Middle frontal gyrus (tissue), 1 donor: ENCODE measurements around the gene DENND1A.

ENCODE experiments used
- DNase-seq: peaks from one replicate; pipeline ENCODE4 v3.0.0-alpha.2; 2015; ENCODE audit warnings: low spot score; ENCODE audit errors: extremely low spot score

DENND1A gene

DNA sequence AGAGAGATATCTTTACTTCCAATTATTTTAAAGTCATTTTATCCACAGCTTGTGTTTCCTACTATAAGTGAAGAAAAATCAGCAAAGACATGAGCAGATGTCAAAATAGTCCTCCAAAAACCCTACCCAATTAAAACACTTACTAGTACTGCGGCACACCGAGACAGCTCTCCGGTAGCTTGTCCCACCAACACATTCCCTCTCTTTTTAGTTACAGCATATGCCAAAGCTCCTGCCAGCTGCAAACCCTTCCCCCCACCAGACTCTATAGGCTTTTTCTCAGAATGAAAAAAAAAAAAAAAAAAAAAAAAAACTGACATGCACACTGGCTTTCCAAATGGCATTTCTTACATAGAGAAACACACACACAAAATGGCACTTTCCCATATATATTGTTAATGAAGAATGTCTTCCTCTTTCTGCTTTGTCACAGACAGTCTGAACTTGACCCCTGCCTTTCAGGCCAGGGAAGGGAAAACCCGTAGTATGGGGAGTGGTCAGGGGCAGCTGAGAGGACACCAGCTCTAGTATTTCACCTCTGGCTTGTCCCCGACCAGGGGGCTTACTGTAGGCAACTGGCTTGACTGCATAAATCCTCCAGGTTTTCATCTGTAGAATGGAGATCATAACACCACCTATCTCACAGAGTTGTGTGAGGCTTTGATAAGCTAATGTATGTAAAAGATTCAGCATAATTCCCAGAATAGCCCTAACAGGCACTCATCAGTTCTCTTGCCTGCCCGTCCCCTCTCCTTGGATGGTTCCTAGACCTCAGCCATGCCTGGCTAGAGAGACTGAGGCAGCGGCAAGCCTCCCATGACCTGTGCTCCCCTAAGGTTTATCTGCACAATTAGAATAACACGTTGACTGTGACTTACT lies 340.3 kb downstream of the DENND1A start:
- DNase-seq, result no peak

DNA sequence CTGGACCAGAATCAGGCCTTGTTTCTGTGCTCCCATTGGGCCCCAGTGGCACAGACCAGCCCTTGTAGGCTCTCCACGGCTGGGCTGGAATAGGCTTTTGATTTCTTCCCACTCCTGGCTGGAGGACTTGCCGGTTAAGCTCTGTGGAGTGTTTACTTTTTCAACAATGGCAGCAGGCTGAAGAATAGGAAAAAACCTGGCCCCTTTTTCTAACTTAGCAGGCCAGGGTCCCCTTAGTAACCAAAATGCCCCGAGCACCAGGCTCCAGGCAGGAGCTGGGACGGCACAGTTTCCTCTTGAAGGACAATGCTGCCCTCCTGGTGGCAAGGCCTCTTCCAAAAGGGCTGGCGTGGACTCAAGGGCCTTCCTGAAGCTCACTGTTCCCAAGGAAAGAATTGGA lies 343.7 kb downstream of the DENND1A start:
- no peak for DNase-seq

DNA sequence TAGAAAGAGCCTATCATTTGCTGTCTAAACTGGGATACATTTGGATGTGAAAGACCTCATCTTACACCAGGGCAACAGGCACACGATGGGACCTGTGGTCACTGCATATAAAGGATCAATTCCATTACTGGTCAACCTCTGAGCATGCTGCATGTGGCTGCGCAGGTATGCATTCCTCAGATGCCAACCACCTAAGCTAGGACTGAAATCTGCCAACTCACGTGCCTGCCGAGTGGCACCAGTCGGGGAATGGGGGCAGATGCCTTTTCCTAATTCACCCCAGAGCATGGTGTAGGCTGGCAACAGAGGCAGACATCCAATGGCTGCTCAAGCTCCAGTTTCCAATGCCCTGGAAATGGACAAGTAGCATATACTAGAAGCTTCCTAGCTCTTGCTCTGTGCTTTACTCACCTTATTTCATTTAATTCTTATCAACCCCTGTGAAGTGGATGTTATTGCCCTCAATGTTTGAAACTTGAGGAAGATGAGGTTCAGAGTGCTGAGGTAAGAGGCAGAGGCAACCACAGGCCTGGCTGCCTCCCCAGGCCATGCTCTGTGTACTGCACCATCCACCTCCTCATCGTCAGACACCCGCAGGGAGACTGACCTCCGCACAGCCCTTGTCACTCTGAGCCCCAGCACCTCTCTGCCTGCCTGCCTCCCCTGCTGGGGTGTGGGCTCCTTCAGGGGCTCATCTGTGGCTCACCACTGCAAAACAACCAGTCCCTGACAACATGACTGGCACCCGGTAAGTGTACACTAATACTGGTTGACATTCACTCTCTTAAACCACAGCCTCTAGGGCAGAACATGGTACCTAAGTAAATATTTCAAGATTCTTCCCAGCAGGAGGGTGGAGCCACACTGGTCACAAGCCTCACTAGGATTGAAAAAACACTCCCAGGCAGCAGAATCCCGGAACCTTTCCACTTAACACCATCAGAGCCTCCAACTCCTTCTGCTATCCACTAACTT lies 345.4 kb downstream of the DENND1A start:
- DNase-seq, result no peak

DNA sequence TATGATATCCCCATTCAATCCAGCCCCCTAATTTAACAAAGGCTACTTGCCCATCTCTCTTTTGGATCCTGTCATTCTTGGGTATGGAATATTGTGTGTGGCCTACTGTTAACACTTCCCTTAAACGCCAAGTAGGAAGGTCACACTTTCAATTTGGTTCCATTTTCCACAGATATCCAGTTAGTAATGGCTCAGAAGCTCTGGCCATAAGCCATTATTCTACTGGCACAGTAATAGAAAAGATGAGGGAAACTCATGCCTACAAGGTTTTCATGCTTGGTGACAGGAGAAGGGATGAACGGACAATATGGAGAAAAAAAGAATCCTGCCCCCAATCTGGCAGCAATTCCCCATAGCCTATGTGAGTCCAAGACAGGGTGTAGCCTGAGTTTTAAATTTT lies 346.3 kb downstream of the DENND1A start:
- DNase-seq, result no peak

DNA sequence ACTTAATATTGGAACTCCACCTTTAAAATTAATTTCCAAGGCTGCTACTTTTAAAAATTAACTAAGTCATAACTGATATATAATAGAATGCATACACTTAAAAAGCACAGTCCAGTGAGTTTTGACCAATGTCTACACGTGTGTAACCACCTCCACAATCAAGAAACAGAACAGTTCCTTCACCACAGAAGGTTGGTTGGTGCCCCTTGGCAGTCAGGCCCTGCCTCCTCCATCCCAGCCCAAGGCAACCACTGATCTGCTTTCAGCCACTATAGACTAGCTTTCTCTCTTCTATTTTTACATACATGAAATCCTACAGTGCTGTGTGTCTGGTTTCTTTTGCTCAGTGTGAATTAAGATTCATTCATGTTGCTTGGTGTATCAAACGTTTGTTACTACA lies 358.7 kb downstream of the DENND1A start:
- no peak for DNase-seq

DNA sequence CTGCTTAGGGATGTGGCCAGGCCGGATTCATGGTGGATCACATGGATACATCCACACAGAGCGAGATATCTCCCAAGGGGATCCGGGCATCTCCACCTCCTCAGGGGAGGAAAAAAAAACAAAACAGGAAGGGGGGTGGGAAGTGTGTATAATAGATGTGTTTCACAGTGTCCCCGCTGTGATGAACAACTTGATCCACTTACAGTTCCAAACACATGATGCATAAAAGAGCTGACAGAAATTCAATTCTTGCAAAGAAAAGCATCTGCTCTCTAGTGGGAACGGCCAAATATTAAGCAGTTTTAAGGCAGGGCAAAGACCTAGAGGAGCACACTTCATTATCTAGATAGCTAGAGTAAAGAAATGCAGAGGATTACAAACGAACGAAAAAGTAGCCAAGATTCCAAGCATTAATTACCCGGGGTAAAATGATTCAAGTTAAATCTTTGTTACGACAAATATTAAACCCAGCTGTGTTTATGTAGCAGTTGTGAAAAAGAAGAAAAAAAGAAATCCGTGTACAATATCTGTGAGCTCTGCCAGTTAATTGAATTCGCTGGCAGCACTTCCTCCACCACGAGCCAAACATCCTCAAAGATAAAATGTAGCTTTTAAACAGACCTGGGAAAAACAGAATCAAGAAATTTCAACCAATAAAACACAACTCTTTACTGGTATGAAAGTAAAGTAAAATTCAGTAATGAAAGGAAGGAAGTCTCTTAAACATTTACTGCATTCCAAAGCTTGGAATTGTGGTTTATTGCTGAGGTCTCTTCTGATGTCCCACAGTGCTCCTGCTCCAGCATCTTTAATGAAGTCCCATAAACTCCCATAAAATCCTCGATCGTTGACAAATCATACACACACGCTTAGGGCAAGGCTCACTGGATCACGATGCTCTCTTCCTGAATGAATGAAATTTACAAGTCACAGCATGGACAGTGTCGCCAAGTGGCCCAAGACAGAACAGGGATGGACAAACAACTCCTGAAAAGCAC lies 360.9 kb downstream of the DENND1A start:
- DNase-seq, result no peak

DNA sequence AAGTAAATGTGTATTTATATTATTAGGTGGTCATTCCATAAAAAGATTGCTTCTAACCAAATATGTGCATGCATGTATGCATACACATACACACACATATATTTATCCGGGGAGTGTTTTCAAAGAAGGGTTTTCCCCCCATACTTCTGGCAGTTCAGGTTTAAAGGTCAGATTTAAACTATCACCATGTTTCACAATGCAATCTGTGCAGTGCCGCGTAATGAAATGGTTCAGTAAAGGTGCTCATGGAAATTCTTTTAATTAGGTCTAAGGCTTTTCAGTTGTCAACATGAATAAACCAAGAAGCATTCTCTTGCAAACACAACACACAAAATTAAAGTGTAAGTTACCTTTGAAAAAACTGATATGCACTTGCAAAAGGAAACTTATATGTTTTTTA lies 362.9 kb downstream of the DENND1A start:
- DNase-seq, result no peak

DNA sequence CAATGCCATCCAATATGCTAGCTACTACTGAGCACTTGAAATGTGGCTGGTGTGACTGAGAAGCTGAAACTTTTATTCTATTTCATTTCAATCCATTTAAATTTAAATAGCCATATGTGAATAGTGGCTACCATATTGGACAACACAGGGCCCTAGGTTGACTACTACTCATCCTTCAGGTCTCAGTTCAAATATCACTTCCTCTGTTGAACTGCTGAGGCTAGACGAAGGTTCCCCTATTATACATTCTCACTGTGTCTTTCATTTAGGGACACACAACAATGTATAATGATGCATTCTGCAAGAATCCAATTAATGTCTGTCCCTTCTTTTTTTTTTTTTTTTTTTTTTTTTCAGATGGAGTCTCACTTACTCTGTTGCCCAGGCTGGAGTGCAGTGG lies 365.3 kb downstream of the DENND1A start:
- DNase-seq, result no peak

DNA sequence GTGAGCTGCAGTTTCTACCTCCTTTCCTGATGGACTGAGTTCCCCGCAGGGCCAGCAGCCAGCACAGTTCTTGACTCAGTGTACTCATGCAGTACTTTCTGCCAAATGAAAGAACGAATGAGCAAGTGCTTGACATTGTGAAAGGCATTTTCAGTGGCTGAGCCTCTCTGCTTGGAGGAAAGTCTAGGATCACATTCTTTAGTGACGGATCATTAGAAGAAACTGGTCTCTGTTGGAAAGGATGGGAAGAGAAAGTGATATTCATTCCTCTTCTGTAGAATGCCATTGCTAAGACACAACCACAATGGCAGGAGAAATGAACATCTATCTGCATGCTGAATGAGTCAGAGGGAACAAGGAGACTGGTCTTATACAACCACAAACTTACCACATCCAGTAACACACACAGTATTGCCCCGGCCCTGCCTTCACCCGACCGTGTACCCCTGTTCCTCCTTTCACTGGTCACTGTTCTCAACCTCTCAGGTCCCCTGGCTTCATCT lies 367.0 kb downstream of the DENND1A start:
- DNase-seq, result no peak

DNA sequence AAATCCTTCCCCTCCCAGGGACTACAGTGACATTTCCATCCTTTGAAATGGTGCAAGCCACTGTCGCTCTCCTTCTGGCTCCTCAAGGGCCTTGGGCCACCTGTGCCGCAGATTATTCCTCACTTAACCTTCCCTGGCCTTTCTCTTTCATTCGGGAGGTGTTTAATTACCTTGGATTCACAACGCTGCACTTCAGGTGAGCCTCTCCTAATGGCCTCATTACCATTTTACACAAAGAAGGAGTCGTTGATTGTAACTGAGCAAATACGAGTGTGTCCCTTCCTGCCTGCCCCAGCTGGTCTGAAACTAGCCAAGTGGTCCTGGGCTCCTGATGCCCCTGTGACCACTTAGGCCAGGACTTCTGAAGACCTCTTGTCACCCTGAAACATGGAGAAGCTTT lies 368.9 kb downstream of the DENND1A start:
- DNase-seq, result no peak

DNA sequence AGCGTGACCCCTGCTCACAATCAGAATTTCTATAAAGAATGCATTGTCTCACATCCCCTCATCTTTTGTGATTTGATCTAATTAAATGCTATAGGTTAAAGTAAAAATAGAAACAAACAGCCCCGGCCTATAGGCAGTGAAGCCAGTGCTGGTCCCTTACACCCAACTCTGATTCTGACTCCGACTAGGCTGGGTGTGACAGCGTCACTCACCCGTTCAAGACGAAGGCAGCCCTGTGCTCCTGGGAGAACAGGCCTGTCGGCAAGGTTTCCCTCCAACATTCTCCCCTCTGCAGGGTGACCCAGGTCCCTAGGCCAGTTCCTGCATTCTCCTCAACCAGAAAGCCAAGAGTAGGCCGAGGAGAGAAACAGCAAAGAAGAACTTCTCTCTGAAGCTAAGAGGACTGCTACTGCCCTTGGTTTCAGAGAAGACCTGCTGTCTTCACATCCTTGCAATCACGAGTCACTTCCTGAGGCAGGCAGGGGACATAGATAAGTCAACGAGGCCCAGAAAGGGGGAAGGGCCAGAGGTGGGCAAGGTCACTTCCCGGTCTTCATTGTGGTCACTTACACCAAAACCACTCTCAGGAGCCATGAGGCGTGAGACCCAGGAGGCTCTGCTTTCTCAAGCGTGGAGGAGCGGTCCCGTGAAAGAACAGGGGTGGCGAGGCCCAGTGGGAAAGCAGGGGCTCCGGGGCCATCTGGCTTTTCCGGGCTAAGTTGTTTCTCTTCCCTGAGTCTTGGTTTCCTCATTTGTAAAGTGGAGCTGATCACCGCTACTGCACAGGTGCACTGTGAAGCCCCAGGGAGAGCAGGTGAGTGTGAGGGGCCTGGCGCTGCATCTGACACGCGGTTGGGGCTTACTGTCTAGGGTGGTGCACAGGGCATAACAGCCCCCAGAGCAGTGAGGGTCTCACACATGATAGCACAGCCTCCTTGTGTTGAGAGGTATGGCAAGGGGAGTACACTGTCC lies 373.2 kb downstream of the DENND1A start:
- DNase-seq, result no peak

DNA sequence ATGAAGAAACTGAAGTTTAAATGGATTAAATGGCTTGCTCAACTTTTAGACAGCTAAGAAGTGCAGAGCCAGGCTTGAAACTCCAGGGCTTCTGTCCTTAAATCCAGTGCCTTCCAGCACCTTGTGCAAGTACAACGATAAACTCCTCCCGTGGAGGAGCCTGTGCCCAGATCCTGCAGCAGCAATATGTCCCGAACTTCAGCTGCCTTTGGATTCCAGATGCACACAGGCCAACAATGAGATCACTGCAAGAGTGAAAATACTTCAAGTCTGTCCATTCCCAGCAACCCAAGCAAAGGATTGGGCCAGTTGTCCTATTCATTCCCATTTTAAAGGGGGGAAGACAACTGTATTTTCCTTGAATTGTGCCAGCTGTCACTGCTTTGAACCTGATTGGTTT lies 374.3 kb downstream of the DENND1A start:
- no peak for DNase-seq

DNA sequence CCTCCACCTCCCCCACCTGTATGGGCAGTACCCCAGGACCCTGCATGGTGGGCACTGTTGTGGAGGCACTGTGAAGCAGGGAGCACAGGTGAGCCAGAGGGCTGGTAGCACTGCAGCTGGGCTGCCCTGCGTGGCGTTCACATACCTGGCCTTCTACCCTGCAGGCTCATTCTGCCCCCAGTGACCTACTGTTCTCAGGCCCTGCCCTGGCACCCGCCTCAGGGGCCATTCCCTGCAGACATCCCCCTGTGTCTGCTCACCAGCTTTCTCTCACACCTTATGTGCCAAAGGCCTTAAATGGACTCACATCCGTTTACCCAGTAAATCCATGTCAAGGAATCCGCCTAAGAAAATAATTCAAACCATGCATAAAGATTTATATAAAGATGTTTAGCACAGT lies 377.4 kb downstream of the DENND1A start:
- no peak for DNase-seq

DNA sequence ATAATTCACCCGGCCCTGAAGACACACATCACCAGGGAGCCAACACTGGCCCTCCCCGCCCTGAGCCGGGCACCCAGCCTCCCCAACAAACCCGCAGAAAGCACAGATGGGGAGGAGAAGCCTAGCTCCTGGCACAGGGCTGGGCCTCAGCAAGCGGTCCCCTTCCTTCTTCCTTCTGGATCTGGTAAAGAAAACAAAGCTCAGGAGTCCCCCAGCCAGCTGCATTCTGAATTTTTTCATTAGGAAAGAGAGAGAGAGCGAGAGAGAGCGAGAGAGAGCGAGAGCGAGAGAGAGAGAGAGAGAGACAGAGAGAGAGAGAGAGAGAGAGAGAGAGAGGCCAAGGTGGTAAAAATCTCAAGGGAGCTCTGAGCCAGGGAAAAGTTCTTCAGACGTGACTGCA lies 378.2 kb downstream of the DENND1A start:
- DNase-seq, result no peak

DNA sequence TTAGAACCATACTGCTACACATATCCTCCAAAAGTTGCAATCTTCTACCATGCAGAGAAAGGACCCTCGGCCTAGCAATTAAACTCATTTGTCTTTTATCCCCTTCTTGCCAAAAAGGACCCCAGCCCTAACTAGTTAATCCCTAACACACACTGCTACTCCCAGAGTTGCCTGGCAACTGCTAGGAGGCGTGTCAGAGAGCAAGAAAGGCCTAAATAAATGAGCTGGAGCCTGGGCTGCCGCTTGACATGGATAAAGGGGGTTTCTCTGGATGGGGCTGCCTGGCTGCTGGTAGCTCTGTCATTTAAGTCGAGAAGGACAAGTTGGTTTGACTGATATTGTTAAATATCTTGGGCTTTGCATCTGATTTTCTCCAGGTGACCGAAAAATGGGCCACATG lies 379.1 kb downstream of the DENND1A start:
- DNase-seq, result no peak

DNA sequence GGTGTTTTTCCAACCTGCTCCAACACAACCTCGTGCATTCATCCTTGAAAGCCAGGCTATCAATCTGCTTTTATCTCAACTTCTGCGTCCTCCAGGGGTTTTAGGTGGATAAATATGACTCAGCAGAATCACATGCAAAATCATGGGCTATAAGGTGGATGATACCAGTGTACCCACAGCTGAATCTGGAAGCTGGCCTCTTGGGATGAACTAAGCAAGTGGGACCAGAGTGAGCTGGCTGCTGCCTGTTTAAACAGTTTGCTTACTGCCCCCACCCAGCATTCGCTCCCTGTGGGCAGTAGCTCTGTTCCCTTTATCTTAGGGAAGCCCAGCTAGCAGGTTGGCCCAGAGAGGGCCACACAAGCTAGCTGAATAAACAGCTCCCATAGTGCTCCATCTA lies 379.9 kb downstream of the DENND1A start:
- no peak for DNase-seq

DNA sequence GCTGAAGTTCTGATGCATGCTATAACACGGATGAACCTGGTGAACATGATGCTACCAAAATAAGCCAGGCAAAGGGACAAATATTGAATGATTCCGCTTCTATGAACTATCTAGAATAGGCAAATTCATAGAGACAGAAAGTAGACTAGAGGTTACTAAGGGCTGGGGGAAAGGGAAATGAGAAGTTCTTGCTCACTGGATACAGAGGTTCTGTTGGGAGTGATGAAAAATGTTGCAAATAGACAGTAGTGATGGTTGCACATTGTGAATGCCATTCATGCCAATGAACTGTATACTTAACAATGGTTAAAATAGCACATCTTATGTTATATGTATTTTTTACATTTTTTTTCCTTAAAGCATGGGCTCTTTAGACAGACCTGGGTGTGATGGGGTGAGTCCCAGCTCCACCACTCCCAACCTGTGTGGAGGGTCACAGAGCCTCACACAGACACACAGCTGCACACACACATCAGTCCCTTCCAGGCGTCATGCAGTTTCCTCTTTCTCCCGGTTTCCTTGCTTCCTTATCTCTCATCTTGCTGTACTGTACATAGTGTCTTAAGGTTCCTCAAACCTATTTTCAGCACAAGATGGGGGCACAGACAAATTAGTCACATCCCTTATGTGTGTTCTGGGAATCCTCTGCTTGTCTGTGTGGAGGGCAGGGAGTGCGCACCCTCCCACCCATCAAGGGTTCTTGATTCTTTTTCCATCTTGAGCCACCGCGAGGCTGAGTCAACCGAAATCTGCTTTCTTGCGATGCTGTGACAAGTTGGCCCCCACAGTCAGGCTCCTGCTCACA lies 381.0 kb downstream of the DENND1A start:
- no peak for DNase-seq

DNA sequence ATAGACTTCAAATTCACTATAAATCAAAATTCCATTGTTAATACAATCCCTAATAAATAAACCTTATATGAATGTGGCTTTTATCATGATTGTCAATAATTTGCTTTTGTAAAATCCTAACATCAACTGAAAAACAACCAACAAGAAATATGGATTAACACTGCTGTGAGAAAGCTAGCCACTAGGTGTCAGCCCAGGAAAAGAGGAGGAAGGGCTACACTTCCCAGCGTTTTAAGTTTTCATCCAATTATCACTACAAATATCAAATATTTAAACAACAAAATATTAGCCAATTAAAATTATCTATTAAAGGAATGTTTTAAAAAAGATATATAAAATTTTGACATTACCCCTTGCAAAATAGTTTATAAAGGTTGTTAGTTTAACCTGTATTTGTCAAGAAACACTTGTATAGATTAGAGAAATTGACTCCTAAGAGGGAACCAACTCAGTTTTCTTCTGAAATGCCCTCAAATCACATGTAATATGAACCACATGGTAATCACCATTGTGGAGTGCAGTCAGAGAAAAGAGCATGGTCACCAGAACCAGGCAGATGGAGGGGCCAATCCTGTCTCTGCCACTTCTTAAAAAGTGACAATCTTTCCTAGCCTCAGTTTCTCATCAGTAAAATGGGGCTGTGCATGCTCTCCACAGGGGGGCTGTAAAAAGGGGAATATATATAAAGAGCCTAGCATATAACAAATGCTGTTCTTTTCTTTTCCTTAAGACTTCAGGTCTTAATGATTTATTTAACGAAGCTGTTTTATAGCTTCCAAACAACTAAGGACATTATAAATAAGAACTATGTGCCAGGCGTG lies 385.7 kb downstream of the DENND1A start:
- no peak for DNase-seq
